GM12878 (cell line): ENCODE results near the gene CYTL1. TPM values are rescaled to one million over a fixed set of nuclear protein-coding genes. Genes with fewer than 3 reads are reported as not detected.

Source experiments
- ATAC-seq: fragments of 200-7000 bp; cut with Tn5 transposase; 3 replicates; pipeline ENCODE4 v1.9.1; 2020; ENCODE audit warnings: mild to moderate bottlenecking, moderate library complexity
- BruUV-seq: library from RNA; stranded (reverse); fragments of 400-500 nt; replicated peaks from 2 replicates; lab custom pipeline; 2021; lab: Mats Ljungman, UMichigan
- CTCF ChIA-PET: fragments of 300-600 bp; sonication (Branson Sonifier 250); formaldehyde crosslinking; extraction: SDS; loops from one replicate; lab custom pipeline; 2021; ENCODE audit warnings: inconsistent platforms; lab: Yijun Ruan, JAX
- POLR2A ChIA-PET: fragments of 350-600 bp; formaldehyde crosslinking; extraction: SDS; loops from one replicate; lab custom pipeline; 2021; ENCODE audit warnings: inconsistent platforms; lab: Charles Lee
- RAD21 ChIA-PET: fragments of 300-600 bp; sonication (Branson Sonifier 250); formaldehyde crosslinking; loops from one replicate; lab custom pipeline; 2023; ENCODE audit warnings: antibody characterized with exemption; ENCODE audit not compliant: unreplicated experiment; lab: Charles Lee
- SMC1A ChIA-PET: fragments of 300-600 bp; sonication (Branson Sonifier 250); formaldehyde crosslinking; loops from one replicate; lab custom pipeline; 2023; ENCODE audit not compliant: unreplicated experiment, uncharacterized antibody; lab: Charles Lee
- DNase-seq: peaks from one replicate; pipeline ENCODE4 v3.0.0-alpha.2; 2011; ENCODE audit warnings: low read depth, low spot score
- FAIRE-seq: peaks from 3 replicates; lab custom pipeline; 2011; peaks lifted over from hg19 to GRCh38; lab: Jason Lieb, UNC
- H2AFZ ChIP-seq: 2 replicates; pipeline ENCODE4 v1.6.0; 2011; ENCODE audit warnings: low read depth, low read length, control low read depth; ENCODE audit not compliant: control insufficient read depth
- H3K27ac ChIP-seq: 2 replicates; pipeline ENCODE4 v1.5.1; 2011; ENCODE audit warnings: control low read depth; ENCODE audit not compliant: control insufficient read depth, insufficient read depth
- H3K27me3 ChIP-seq, 2 experiments: replicated peaks in 1 of 2; 2 replicates each; pipeline versions ENCODE4 v1.6.0 to v1.6.1; 2011; ENCODE audit warnings: low read length in 1 of 2; ENCODE audit not compliant: control insufficient read depth in 2 of 2, insufficient read depth in 2 of 2
- H3K36me3 ChIP-seq, 2 experiments: 2 replicates each; pipeline ENCODE4 v1.5.1; 2011; ENCODE audit warnings: low read length in 1 of 2; ENCODE audit not compliant: control insufficient read depth in 2 of 2, insufficient read depth in 2 of 2
- H3K4me1 ChIP-seq: 2 replicates; pipeline ENCODE4 v1.6.1; 2011; ENCODE audit warnings: mild to moderate bottlenecking, low read length, moderate library complexity, mixed read lengths; ENCODE audit not compliant: control insufficient read depth, insufficient read depth
- H3K4me2 ChIP-seq: 2 replicates; pipeline ENCODE4 v1.6.0; 2011; ENCODE audit warnings: control low read depth; ENCODE audit not compliant: control insufficient read depth, insufficient read depth
- H3K4me3 ChIP-seq: fragments of 200-600 bp; sonication (generic); 2 replicates; pipeline ENCODE4 v1.5.1; 2016
- H3K79me2 ChIP-seq: 2 replicates; pipeline ENCODE4 v1.6.0; 2011; ENCODE audit warnings: low read length; ENCODE audit not compliant: control insufficient read depth, insufficient read depth
- H3K9ac ChIP-seq: 2 replicates; pipeline ENCODE4 v1.8.0; 2011; ENCODE audit warnings: low read length, control low read depth, mixed read lengths; ENCODE audit not compliant: control insufficient read depth, insufficient read depth
- H3K9me3 ChIP-seq: replicated peaks from 3 replicates; pipeline ENCODE4 v1.5.1; 2011; ENCODE audit warnings: mild to moderate bottlenecking, low read length; ENCODE audit not compliant: control insufficient read depth, insufficient read depth
- H4K20me1 ChIP-seq: 2 replicates; pipeline ENCODE4 v1.6.0; 2011; ENCODE audit not compliant: control insufficient read depth, insufficient read depth
- KLF5 ChIP-seq: fragments of 450-650 bp; IDR thresholded peaks from 2 replicates; pipeline ENCODE4 v1.6.1; 2014; ENCODE audit warnings: mild to moderate bottlenecking; ENCODE audit not compliant: partially characterized antibody
- MTA3 ChIP-seq: IDR thresholded peaks from 2 replicates; pipeline ENCODE4 v1.6.1; 2012; ENCODE audit warnings: low read length, inconsistent platforms, borderline replicate concordance
- MYC ChIP-seq: IDR thresholded peaks from 2 replicates; pipeline ENCODE4 v1.6.1; 2011; ENCODE audit warnings: mild to moderate bottlenecking, low read length, moderate library complexity, inconsistent platforms; ENCODE audit not compliant: insufficient read depth, insufficient replicate concordance, insufficient read length, severe bottlenecking
- PAX5 ChIP-seq: IDR thresholded peaks from 2 replicates; pipeline ENCODE4 v1.6.1; 2011; ENCODE audit warnings: low read depth, low read length, borderline replicate concordance
- SIX5 ChIP-seq: IDR thresholded peaks from 2 replicates; pipeline ENCODE4 v1.6.1; 2011; ENCODE audit warnings: mild to moderate bottlenecking, low read depth, low read length, moderate library complexity; ENCODE audit not compliant: severe bottlenecking
- STAT3 ChIP-seq: IDR thresholded peaks from 2 replicates; pipeline ENCODE4 v1.6.1; 2011; ENCODE audit warnings: low read depth, low read length, improper control_type of control experiment
- WRNIP1 ChIP-seq: IDR thresholded peaks from 2 replicates; pipeline ENCODE4 v1.6.1; 2011; ENCODE audit warnings: low read depth, low read length, improper control_type of control experiment, borderline replicate concordance
- YY1 ChIP-seq: IDR thresholded peaks from 2 replicates; pipeline ENCODE4 v1.6.1; 2011; ENCODE audit warnings: low read depth, mild to moderate bottlenecking, low read length
- ZNF207 ChIP-seq: fragments of 450-650 bp; IDR thresholded peaks from 2 replicates; pipeline ENCODE4 v1.6.1; 2014; ENCODE audit warnings: antibody characterized with exemption, mild to moderate bottlenecking, borderline replicate concordance
- ZZZ3 ChIP-seq: IDR thresholded peaks from 2 replicates; pipeline ENCODE4 v1.6.1; 2011; ENCODE audit warnings: low read depth; ENCODE audit not compliant: control insufficient read depth, insufficient read length
- WGBS: methylation state at CpG from one replicate; pipeline ENCODE4 v1.1.6; 2016; ENCODE audit warnings: low lambda C conversion rate; ENCODE audit not compliant: insufficient replicate concordance, insufficient coverage; ENCODE audit errors: missing lambda C conversion rate; 5-methylcytosine and 5-hydroxymethylcytosine counted together
- in situ Hi-C: fragments of 300-500 bp; cut with MboI; formaldehyde crosslinking; loops from 9 replicates; pipeline ENCODE4 v1.14.3; 2018; ENCODE audit warnings: mixed read lengths
- intact Hi-C: fragments of 100-400 bp; cut with micrococcal nuclease; formaldehyde crosslinking; loops from one replicate; pipeline ENCODE4 v1.14.2; 2022; ENCODE audit not compliant: unreplicated experiment
- polyA plus RNA-seq, 11 experiments: library from polyadenylated mRNA; depleted of rRNA in 4 of 11; unstranded in 6 of 11; stranded (reverse) in 5 of 11; fragments of >200 nt; fragmentation: Nextera tagmentation in 4 of 11; fragmentation: Illumina TruSeq in 1 of 11; extraction: Ambion mirVana in 4 of 11; extraction: Trizol in 1 of 11; gene quantifications; 1 replicate in 1 of 11; 2 replicates in 10 of 11; pipeline versions ENCODE4 v1.2.1 to v1.2.3, GENCODE V29; 2011 to 2016; ENCODE audit warnings: inconsistent platforms in 2 of 11, missing spikeins in 2 of 11, low read depth in 1 of 11
- total RNA-seq, 4 experiments: library from RNA; depleted of rRNA in 3 of 4; stranded (reverse); fragments of >200 nt in 3 of 4; fragmentation: Illumina TruSeq in 1 of 4; extraction: Trizol in 1 of 4; gene quantifications; 2 replicates each; pipeline versions ENCODE4 v1.2.1 to v1.2.3, GENCODE V29; 2013 to 2021
- TF ChIP-seq, protein P1 (sequence below): fragments of 450-650 bp; IDR thresholded peaks from 2 replicates; pipeline ENCODE4 v1.6.1; 2017; ENCODE audit warnings: borderline replicate concordance
- TF ChIP-seq, protein P2 (sequence below): IDR thresholded peaks from 2 replicates; pipeline ENCODE4 v1.6.1; 2012; ENCODE audit warnings: improper control_type of control experiment, low read depth, low read length; ENCODE audit not compliant: insufficient replicate concordance
- TF ChIP-seq, protein P3 (sequence below): fragments of 150-350 bp; IDR thresholded peaks from 2 replicates; pipeline ENCODE4 v1.6.1; 2016; ENCODE audit warnings: low read depth, low read length

Gene CYTL1
- total and polyA plus RNA-seq, 10 of the 15 experiments (the other 5 are each of a cell fraction or from before 2014, with no cell fraction given): not detected

DNA sequence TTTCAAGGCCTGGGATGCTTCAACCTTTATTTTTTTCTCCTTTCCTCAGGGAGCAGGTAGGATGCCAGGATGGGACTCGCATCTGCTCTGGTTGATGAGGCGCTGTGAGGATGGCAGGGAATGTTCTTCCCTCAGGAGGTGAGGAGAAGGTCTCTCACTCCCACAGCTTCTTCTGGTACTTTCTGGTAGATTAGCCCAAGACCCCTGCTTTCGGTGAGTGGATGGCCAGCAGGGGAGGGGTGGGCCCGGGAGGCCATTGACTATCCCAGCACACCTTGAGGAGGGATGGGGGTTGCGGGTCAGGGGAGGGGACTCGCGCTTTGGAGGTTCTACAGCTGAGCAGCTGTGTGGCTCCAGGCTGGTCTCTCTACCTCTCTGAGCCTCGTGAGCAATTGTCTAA, 14.8 kb downstream of the CYTL1 start (continued):
- TF ChIP-seq, protein P1, sequence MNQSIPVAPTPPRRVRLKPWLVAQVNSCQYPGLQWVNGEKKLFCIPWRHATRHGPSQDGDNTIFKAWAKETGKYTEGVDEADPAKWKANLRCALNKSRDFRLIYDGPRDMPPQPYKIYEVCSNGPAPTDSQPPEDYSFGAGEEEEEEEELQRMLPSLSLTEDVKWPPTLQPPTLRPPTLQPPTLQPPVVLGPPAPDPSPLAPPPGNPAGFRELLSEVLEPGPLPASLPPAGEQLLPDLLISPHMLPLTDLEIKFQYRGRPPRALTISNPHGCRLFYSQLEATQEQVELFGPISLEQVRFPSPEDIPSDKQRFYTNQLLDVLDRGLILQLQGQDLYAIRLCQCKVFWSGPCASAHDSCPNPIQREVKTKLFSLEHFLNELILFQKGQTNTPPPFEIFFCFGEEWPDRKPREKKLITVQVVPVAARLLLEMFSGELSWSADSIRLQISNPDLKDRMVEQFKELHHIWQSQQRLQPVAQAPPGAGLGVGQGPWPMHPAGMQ: no peak

DNA sequence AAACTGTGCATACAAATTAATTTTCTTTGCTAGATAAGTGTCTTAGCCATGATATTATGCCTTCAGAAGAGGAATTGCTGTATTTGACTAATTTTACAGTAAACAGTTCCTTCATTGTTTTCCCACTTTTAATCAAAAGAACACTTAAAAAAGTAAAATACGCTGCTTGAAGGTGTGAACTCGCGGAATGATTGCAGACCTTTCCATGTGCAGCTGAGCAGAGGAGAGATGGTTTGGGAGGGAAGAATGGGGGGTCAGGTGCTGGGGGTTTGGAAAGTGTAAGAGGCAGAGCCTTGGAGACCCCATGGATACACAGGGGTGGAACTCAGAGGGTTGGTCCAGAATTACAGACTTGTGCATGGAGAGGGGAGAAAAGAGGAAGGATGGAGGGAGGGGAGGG, 15.3 kb downstream of the CYTL1 start:
- RAD21 ChIA-PET: no interaction called here
- in situ Hi-C loops: no loop called here
- POLR2A ChIA-PET: no interaction called here
- H3K4me2 ChIP-seq: no peak overlapping the region
- no peak overlapping the region for H3K9ac ChIP-seq
- ATAC-seq (no peak), FAIRE-seq (no peak), DNase-seq (no peak)
- H2AFZ ChIP-seq: no peak overlapping the region
- SMC1A ChIA-PET: no interaction called here
- intact Hi-C loops: no loop called here
- H3K9me3 ChIP-seq: no peaks in the 10 kb centered on the region
- 6% methylated on average over 3 of the region's 3 CpGs for WGBS
- H3K4me1 ChIP-seq: no peaks in the 10 kb centered on the region
- no peaks in the 10 kb centered on the region for H4K20me1 ChIP-seq
- no peak overlapping the region for H3K4me3 ChIP-seq
- no peak overlapping the region for H3K27ac ChIP-seq
- CTCF ChIA-PET: no interaction called here
- no peaks in the 10 kb centered on the region; a peak in 1 of 4 replicates for H3K27me3 ChIP-seq
- no TSS peak for BruUV-seq
- no peaks in the 10 kb centered on the region for H3K79me2 ChIP-seq
- no peaks in the 10 kb centered on the region for H3K36me3 ChIP-seq
- TF ChIP-seq, protein P2, sequence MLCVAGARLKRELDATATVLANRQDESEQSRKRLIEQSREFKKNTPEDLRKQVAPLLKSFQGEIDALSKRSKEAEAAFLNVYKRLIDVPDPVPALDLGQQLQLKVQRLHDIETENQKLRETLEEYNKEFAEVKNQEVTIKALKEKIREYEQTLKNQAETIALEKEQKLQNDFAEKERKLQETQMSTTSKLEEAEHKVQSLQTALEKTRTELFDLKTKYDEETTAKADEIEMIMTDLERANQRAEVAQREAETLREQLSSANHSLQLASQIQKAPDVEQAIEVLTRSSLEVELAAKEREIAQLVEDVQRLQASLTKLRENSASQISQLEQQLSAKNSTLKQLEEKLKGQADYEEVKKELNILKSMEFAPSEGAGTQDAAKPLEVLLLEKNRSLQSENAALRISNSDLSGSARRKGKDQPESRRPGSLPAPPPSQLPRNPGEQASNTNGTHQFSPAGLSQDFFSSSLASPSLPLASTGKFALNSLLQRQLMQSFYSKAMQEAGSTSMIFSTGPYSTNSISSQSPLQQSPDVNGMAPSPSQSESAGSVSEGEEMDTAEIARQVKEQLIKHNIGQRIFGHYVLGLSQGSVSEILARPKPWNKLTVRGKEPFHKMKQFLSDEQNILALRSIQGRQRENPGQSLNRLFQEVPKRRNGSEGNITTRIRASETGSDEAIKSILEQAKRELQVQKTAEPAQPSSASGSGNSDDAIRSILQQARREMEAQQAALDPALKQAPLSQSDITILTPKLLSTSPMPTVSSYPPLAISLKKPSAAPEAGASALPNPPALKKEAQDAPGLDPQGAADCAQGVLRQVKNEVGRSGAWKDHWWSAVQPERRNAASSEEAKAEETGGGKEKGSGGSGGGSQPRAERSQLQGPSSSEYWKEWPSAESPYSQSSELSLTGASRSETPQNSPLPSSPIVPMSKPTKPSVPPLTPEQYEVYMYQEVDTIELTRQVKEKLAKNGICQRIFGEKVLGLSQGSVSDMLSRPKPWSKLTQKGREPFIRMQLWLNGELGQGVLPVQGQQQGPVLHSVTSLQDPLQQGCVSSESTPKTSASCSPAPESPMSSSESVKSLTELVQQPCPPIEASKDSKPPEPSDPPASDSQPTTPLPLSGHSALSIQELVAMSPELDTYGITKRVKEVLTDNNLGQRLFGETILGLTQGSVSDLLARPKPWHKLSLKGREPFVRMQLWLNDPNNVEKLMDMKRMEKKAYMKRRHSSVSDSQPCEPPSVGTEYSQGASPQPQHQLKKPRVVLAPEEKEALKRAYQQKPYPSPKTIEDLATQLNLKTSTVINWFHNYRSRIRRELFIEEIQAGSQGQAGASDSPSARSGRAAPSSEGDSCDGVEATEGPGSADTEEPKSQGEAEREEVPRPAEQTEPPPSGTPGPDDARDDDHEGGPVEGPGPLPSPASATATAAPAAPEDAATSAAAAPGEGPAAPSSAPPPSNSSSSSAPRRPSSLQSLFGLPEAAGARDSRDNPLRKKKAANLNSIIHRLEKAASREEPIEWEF: no peak
- TF ChIP-seq MTA3: no peak
- TF ChIP-seq SIX5: no peak
- no peak for TF ChIP-seq KLF5
- no peak for TF ChIP-seq PAX5
- no peak for TF ChIP-seq ZZZ3
- TF ChIP-seq WRNIP1: no peak
- no peak for TF ChIP-seq ZNF207
- no peak for TF ChIP-seq YY1
- no peak for TF ChIP-seq MYC
- no peak for TF ChIP-seq STAT3
- TF ChIP-seq, protein P3, sequence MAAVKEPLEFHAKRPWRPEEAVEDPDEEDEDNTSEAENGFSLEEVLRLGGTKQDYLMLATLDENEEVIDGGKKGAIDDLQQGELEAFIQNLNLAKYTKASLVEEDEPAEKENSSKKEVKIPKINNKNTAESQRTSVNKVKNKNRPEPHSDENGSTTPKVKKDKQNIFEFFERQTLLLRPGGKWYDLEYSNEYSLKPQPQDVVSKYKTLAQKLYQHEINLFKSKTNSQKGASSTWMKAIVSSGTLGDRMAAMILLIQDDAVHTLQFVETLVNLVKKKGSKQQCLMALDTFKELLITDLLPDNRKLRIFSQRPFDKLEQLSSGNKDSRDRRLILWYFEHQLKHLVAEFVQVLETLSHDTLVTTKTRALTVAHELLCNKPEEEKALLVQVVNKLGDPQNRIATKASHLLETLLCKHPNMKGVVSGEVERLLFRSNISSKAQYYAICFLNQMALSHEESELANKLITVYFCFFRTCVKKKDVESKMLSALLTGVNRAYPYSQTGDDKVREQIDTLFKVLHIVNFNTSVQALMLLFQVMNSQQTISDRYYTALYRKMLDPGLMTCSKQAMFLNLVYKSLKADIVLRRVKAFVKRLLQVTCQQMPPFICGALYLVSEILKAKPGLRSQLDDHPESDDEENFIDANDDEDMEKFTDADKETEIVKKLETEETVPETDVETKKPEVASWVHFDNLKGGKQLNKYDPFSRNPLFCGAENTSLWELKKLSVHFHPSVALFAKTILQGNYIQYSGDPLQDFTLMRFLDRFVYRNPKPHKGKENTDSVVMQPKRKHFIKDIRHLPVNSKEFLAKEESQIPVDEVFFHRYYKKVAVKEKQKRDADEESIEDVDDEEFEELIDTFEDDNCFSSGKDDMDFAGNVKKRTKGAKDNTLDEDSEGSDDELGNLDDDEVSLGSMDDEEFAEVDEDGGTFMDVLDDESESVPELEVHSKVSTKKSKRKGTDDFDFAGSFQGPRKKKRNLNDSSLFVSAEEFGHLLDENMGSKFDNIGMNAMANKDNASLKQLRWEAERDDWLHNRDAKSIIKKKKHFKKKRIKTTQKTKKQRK: no peak
